AG04449 (cell line): Measurements from ENCODE around the gene BIN1.
A peak's percentile ranks its signal among the peaks of the same experiment; 100 is the strongest.

Experiments used
- CTCF ChIA-PET: fragments of 350-600 bp; formaldehyde crosslinking; extraction: SDS; loops from one replicate; lab custom pipeline; 2021; ENCODE audit warnings: antibody characterized with exemption; lab: Yijun Ruan, JAX
- POLR2A ChIA-PET: fragments of 400-600, 350-600 bp; formaldehyde crosslinking; extraction: SDS; loops from one replicate; lab custom pipeline; 2020; ENCODE audit warnings: antibody characterized with exemption, inconsistent platforms; lab: Yijun Ruan, JAX
- DNase-seq: peaks from one replicate; pipeline ENCODE4 v3.0.0-alpha.2; 2010; ENCODE audit warnings: low read depth, low spot score
- H3K4me3 ChIP-seq: 2 replicates; pipeline ENCODE4 v1.5.1; 2011; ENCODE audit warnings: low read depth, mild to moderate bottlenecking, control low read depth, low read length
- CTCF ChIP-seq: IDR thresholded peaks from one replicate; pipeline ENCODE4 v1.5.1; 2011; ENCODE audit warnings: mild to moderate bottlenecking, moderate library complexity, low read length, control low read depth, inconsistent platforms; ENCODE audit not compliant: insufficient read depth; ENCODE audit errors: missing control alignments

BIN1 gene

DNA sequence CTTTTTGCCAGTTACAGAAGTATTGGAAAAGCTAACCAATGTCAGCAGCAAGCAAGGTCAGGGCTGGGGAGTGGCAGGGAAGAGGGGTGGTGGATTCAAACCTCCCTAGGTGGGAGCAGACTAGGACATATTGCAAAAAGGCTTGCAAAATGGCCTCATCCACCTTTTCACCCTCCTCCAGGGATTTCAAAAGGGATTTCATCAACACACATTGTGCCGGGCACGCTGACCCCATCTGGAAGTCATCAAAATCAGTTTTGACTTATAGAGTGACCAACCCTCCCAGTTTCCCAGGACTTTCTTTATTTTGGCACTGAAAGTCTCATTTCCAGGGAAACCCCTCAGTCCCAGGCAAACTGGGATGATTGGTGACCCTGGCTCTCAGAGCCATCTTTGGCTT is 94.7 kb downstream of the BIN1 start:
- no peak for TF ChIP-seq CTCF
- CTCF ChIA-PET, result interaction anchor here (1.7 kb wide), 1 partner anchor 11 kb away, joined by 6 read pairs; no protein-coding TSS in a partner anchor
- H3K4me3 ChIP-seq, result no peak overlapping the region
- DNase-seq, result no peak
- POLR2A ChIA-PET, result no interaction called here

- H3K4me3 ChIP-seq, result no peak overlapping the region
- TF ChIP-seq CTCF, result no peak
- CTCF ChIA-PET, result no interaction called here
- no peak for DNase-seq
- POLR2A ChIA-PET, result no interaction called here
These were observed 95.2 kb downstream of the BIN1 start for GRCh38 chr2:127011796-127012195.

DNA sequence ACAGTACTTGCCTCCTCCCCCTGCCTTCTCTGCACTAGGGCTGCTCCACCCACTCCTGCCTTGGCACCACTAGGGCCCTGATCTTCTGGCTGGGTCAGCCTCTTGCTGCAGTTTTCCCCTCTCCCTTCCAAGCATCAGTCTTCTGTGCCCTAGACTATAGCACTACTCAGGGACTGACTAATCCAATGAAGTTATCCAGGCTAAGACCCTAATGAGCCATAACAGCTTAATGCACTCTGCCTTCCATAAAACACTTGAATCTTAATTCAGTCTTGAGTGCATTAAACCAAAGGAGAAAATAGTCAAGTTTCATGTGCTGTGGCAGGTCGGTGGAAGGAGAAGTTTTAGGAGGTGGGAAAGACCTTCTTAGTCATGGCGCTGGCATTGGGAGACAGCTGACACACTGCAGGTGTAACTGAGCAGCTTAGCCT is 95.7 kb downstream of the BIN1 start:
- no peak for DNase-seq
- ChIA-PET POLR2A (no interaction called here), CTCF (no interaction called here)
- TF ChIP-seq CTCF, result no peak
- no peak overlapping the region for H3K4me3 ChIP-seq

- POLR2A ChIA-PET, result no interaction called here
- no peak for TF ChIP-seq CTCF
- no peak overlapping the region for H3K4me3 ChIP-seq
- CTCF ChIA-PET, result interaction anchor here (0.6 kb wide), 1 partner anchor 36 kb away, joined by 3 read pairs; no protein-coding TSS in a partner anchor
- no peak for DNase-seq
These were observed 98.5 kb downstream of the BIN1 start for GRCh38 chr2:127008265-127009015.

DNA sequence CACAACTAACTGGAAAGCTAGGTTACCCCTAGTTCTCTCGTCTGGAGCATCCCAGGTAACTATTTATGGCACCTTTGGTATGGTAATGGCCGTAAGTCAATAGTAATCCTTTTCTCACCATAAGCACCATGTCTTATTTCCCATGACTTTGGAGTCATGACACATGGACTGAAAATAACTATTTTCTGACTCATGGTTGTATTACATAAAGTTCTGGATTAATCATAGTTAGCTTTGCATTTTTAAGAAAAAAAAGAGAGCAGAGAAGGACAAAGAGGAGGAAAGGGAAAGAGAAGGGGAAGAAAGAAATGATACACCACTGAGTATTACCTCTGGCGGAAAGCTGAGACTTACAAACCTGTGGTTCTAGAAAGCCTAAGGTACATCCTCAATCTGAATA is 99.3 kb downstream of the BIN1 start:
- DNase-seq, result peak; percentile 57
- CTCF ChIA-PET, result interaction anchor here (0.6 kb wide), 1 partner anchor 36 kb away, joined by 3 read pairs; no protein-coding TSS in a partner anchor
- POLR2A ChIA-PET, result no interaction called here
- TF ChIP-seq CTCF, result no peak
- H3K4me3 ChIP-seq, result no peak overlapping the region

DNA sequence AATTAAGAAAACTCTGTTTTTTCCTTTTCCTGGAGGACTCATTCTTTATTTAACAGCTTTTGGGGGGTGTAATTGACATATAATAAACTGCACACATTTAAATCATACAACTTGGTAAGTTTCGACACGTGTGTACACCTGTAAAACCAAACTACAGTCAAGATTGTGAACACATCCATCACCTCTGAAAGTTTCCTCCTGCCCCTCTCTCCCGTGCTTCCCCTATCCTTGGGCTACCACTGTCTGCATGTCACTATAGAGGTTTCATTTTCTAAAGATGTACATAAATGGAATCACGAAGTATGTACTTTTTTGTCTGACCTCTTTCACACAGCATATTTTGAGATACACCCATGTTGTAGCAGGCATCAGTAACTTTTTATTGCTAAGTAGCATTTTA is 100.0 kb downstream of the BIN1 start:
- no peak for TF ChIP-seq CTCF
- H3K4me3 ChIP-seq, result no peak overlapping the region
- ChIA-PET CTCF (no interaction called here), POLR2A (no interaction called here)
- DNase-seq, result no peak
